Stomach (tissue), 9 donors: ENCODE results near the gene SLC5A10. TPM values are rescaled to one million over a fixed set of nuclear protein-coding genes. Genes with fewer than 3 reads are reported as not detected.
"Not testable (repeated sequence)": the region's sequence is repeated elsewhere in the genome, so short reads cannot be mapped to it uniquely, and the experiment has no call there.

Experiments
- DNase-seq, 2 donors: peaks; one replicate each; pipeline versions ENCODE4 v3.0.0 to v3.0.0-alpha.2; 2013 to 2019
- H3K27ac ChIP-seq, 5 donors: fragments of 200-600 bp in 4 of 5; sonication (generic) in 4 of 5; one replicate each; pipeline ENCODE4 v1.5.1; 2013 to 2019; ENCODE audit warnings: mild to moderate bottlenecking in 1 of 5, moderate library complexity in 1 of 5
- H3K27me3 ChIP-seq, 3 donors: fragments of 200-600 bp; sonication (generic); one replicate each; pipeline ENCODE4 v1.5.1; 2017 to 2019; ENCODE audit warnings: mixed run types in 1 of 3
- H3K36me3 ChIP-seq, 4 donors: fragments of 200-600 bp; sonication (generic); 1 replicate in 3 of 4; 2 replicates in 1 of 4; pipeline ENCODE4 v1.5.1; 2016 to 2019
- H3K4me1 ChIP-seq, 4 donors: fragments of 200-600 bp; sonication (generic); one replicate each; pipeline ENCODE4 v1.5.1; 2016 to 2019
- H3K4me3 ChIP-seq, 4 donors: fragments of 200-600 bp; sonication (generic) in 3 of 4; one replicate each; pipeline ENCODE4 v1.5.1; 2016 to 2019; ENCODE audit warnings: mild to moderate bottlenecking in 1 of 4
- H3K9me3 ChIP-seq, 4 donors: fragments of 200-600 bp; sonication (generic); one replicate each; pipeline ENCODE4 v1.5.1; 2016 to 2019
- POLR2A ChIP-seq, 4 donors: fragments of 450-650 bp; IDR thresholded peaks; one replicate each; pipeline ENCODE4 v1.6.1; 2016; ENCODE audit warnings: antibody characterized with exemption in 4 of 4, control low read depth in 2 of 4, mild to moderate bottlenecking in 1 of 4, moderate library complexity in 1 of 4
- POLR2AphosphoS5 ChIP-seq, 3 donors: sonication (generic); formaldehyde crosslinking; IDR thresholded peaks; one replicate each; pipeline ENCODE4 v1.6.1; 2016; ENCODE audit warnings: antibody characterized with exemption in 3 of 3
- WGBS, 5 donors: extraction: QIAGEN DNeasy Blood & Tissue Kit in 3 of 5; methylation state at CpG; one replicate each; pipeline versions ENCODE4 v1.1.5 to v1.1.7; 2013 to 2018; 5-methylcytosine and 5-hydroxymethylcytosine counted together
- intact Hi-C: fragments of 100-400 bp; cut with DNase I; formaldehyde crosslinking; loops from one replicate; pipeline ENCODE4 v1.15.1; 2023; ENCODE audit warnings: low total_unique reads
- polyA plus RNA-seq, 3 donors: library from polyadenylated mRNA; stranded (reverse); fragments of 200-250 nt; gene quantifications; one replicate each; pipeline ENCODE4 v1.2.3, GENCODE V29; 2013
- small RNA-seq, 4 donors: library from RNA; depleted of rRNA; stranded (forward); fragments of <200 nt; gene quantifications; one replicate each; pipeline ENCODE3, GENCODE V24; 2016
- total RNA-seq, 5 donors: library from RNA; depleted of rRNA; stranded (reverse); fragments of >200 nt; gene quantifications; one replicate each; pipeline versions ENCODE4 v1.1.0 to v1.2.3, GENCODE V29; 2014 to 2016
- donor health status: healthy with polysubstance abuse.
- donor health status: Bipolar disorder and iron deficiency.
- donor health status: healthy.

SLC5A10 gene
- total and polyA plus RNA-seq, 8 donors = 0.06 to 0.46 (median 0.13) TPM; not detected in 5

DNA sequence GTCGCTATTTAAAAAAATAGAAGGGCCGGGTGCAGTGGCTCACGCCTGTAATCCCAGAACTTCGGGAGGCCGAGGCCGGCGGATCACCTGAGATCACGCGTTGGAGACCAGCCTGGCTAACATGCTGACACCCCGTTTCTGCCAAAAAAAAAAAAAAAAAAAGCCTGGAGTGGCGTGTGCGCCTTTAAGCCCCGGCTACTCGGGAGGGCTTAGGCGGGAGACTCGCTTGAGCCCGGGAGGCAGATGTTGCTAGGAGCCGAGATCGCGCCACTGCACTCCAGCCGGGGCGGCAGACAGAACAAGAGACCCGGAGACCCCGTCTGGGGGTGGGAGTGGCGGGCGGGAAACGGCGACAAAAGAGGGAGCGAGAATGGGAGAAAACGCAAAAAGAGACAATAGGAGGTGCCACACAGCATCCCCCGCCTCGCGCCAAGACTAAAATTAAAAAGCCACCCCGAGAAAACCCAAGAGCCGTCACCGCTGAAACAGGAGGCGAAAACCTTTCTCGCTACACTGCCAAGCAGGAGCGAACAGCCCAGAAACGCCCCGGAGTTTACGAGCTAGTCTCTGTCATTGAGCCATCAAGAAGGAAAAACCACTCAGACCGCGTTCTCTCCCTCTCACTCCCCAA, 111.5 kb downstream of the SLC5A10 start:
- whole genome bisulfite sequencing, 5 donors = 0 to 2% (median 0%) methylated on average over 6 to 23 of the region's 44 CpGs
- peak overlapping the region in 3 of 5 donors; percentile 32 to 83 (median 79) for H3K27ac ChIP-seq

DNA sequence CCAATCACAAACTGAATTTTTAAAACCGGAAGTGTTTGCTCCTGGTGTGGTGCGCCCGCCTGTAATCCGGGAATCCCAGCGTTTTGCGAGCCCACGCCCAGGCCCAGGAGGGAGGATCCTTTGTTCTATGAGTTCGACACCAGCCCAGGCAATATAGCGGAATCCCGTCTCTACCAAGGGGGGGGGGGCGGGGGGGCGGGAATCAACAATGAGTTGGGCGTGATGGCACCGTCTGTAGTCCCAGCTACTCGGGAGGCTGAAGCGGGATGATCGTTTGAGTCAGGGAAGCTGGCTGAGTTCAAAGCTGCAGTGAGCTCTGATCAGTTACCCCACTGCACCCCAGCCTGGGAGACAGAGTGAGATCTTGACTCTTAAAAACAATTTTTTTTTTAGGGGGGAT, 112.4 kb downstream of the SLC5A10 start:
- not testable (repeated sequence) for H3K27me3 ChIP-seq
- H3K27ac ChIP-seq = peak overlapping the region in 1 of 5 donors; percentile 77

More for the DNA sequence above, 111.5 kb downstream of the SLC5A10 start:
- TF ChIP-seq POLR2AphosphoS5 (IDR thresholded peaks at IDR 0.05) (peak in 2 of 3 donors; percentile 64 to 99), POLR2A (IDR thresholded peaks at IDR 0.05) (peak in 1 of 4 donors; percentile 94)
- H3K36me3 ChIP-seq, H3K27me3 ChIP-seq, H3K4me1 ChIP-seq, intact Hi-C loops, H3K4me3 ChIP-seq, H3K9me3 ChIP-seq: not testable (repeated sequence)
- peak in 1 of 2 donors; percentile 60 for DNase-seq

DNA sequence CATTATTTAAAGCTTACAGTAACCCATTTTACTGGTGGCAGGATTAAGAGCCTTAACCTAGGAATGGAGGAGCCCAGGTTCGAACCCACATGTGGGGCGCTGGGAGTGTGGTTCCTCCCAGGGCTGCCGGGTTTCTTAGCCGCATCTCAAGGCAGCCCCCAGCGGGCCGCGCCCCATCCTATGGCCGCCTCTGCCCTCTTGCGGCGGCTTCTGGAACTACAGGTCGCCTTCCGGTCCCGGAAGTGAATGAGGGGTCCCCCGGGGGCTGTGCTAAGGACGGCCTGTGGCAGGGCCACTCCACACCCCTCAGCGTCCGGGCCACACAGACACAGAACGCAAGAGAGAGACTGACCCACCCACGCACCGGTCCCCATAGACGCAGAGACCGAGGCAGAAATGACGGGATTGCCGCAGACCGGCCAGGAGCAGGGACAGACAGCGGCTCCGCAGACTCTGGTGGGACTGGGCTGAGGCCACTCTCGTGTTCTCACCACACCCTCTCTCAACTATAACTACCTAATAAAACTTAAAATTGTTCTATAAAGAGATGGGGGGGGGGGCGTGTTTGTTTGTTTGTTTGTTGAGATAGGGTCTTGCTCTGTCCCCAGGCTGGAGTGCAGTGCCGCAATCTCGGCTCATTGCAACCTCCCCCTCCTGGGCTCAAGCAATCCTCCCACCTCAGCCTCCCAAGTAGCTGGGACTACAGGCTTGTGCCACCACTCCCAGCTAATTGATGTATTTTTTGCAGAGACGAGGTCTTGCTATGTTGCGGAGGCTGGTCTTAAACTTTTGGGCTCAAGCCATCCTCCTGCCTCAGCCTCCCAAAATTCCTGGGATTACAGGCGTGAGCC, 118.6 kb downstream of the SLC5A10 start:
- H3K36me3 ChIP-seq, intact Hi-C loops, H3K9me3 ChIP-seq, H3K4me3 ChIP-seq, H3K4me1 ChIP-seq, H3K27me3 ChIP-seq, H3K27ac ChIP-seq, DNase-seq: not testable (repeated sequence)
- no CpG with 5 or more reads among the region's 34 CpGs for WGBS, 5 donors

More for the DNA sequence above, 112.4 kb downstream of the SLC5A10 start:
- H3K36me3 ChIP-seq, H3K4me1 ChIP-seq, intact Hi-C loops, H3K9me3 ChIP-seq: not testable (repeated sequence)
- peak in 1 of 2 donors; percentile 37 for DNase-seq
- H3K4me3 ChIP-seq = peak overlapping the region in 1 of 4 donors; percentile 29
- 0 to 3% (median 3%) methylated on average over 7 to 9 of the region's 17 CpGs; no CpG with 5 or more reads in 2 of the 5 donors for WGBS, 5 donors

Small RNA genes lying within 50 kb of the gene (small RNA-seq; reads per million reads assigned to genes)
- gene AC090286.3 (0 reads per million in 4 donors), gene RF00324 (0 reads per million in 4 donors)

Other genes with a start within 250 kb of the SLC5A10 start
- under 1 TPM in 1 of 5 donors, not detected in 4; 0.18 TPM for gene FBXW10, start 208.1 kb upstream of the SLC5A10 start, total RNA-seq
- under 1 TPM in 1 of 3 donors, not detected in 2; 0.35 TPM for gene FBXW10, start 208.1 kb upstream of the SLC5A10 start, polyA plus RNA-seq
- gene TVP23B, start 171.0 kb upstream of the SLC5A10 start, total RNA-seq = 10 to 100 TPM in 3 of 5 donors, 1 to 10 TPM in 2; 2.9 to 93.4 (median 11.9) TPM
- 10 to 100 TPM; 22.0 to 27.5 (median 25.7) TPM for gene TVP23B, start 171.0 kb upstream of the SLC5A10 start, polyA plus RNA-seq
- gene PRPSAP2, start 94.0 kb upstream of the SLC5A10 start, total RNA-seq = 100 to 1,000 TPM in 2 of 5 donors, 10 to 100 TPM in 2, 1 to 10 TPM in 1; 5.3 to 478 (median 39.7) TPM
- 10 to 100 TPM; 16.8 to 24.7 (median 18.1) TPM for gene PRPSAP2, start 94.0 kb upstream of the SLC5A10 start, polyA plus RNA-seq
- gene FAM83G, start 52.6 kb downstream of the SLC5A10 start, total RNA-seq = 10 to 100 TPM in 3 of 5 donors, 1 to 10 TPM in 2; 8.8 to 41.1 (median 20.1) TPM
- gene FAM83G, start 52.6 kb downstream of the SLC5A10 start, polyA plus RNA-seq = 10 to 100 TPM in 2 of 3 donors, 1 to 10 TPM in 1; 8.2 to 16.4 (median 11.9) TPM
- 10 to 100 TPM in 1 of 5 donors, 1 to 10 TPM in 3, under 1 TPM in 1; 0.87 to 92.2 (median 2.0) TPM for gene GRAP, start 94.8 kb downstream of the SLC5A10 start, total RNA-seq
- 1 to 10 TPM; 2.6 to 4.1 (median 3.3) TPM for gene GRAP, start 94.8 kb downstream of the SLC5A10 start, polyA plus RNA-seq
- gene GRAPL, start 175.4 kb downstream of the SLC5A10 start, total RNA-seq = 1 to 10 TPM in 1 of 5 donors, not detected in 4; 2.9 TPM
- gene GRAPL, start 175.4 kb downstream of the SLC5A10 start, polyA plus RNA-seq = under 1 TPM in 2 of 3 donors, not detected in 1; 0.31 to 0.58 TPM